HG02571 (cell line): ENCODE measurements around the gene C9orf78.
"Not testable (repeated sequence)": the region's sequence is repeated elsewhere in the genome, so short reads cannot be mapped to it uniquely, and the experiment has no call there.

ENCODE experiments used
- ATAC-seq: cut with Tn5 transposase; IDR thresholded peaks from one replicate; pipeline ENCODE4 v1.9.1; 2021; ENCODE audit warnings: mild to moderate bottlenecking, moderate library complexity; ENCODE audit not compliant: unreplicated experiment

C9orf78 gene

GRCh38 chr9:129813661-129814060, 21.4 kb downstream of the C9orf78 start:
- no peak for ATAC-seq

- ATAC-seq, result no peak
Observed at GRCh38 chr9:129812385-129812784, 22.7 kb downstream of the C9orf78 start.

- no peak for ATAC-seq
Observed at GRCh38 chr9:129811967-129812363, 23.1 kb downstream of the C9orf78 start.

- no peak for ATAC-seq
Observed at GRCh38 chr9:129810788-129811187, 24.3 kb downstream of the C9orf78 start.

GRCh38 chr9:129810116-129810515, 25.0 kb downstream of the C9orf78 start:
- no peak for ATAC-seq

- ATAC-seq, result no peak
Observed at GRCh38 chr9:129809346-129809745, 25.7 kb downstream of the C9orf78 start.

- no peak for ATAC-seq
Observed at GRCh38 chr9:129806061-129806460, 29.0 kb downstream of the C9orf78 start.

GRCh38 chr9:129803676-129804060, 31.4 kb downstream of the C9orf78 start:
- ATAC-seq, result no peak

GRCh38 chr9:129802833-129803675, 32.0 kb downstream of the C9orf78 start, which contains the start of gene TOR1B:
TSS of gene TOR1B (plus strand) at chr9:129803184. CDS start at chr9:129803213, 29 bp downstream.
- ATAC-seq, result peak; percentile 88

- ATAC-seq, result no peak
Observed at GRCh38 chr9:129801504-129801903, 33.6 kb downstream of the C9orf78 start.

- ATAC-seq, result no peak
Observed at GRCh38 chr9:129798973-129799372, 36.1 kb downstream of the C9orf78 start.

- not testable (repeated sequence) for ATAC-seq
Observed at GRCh38 chr9:129796029-129796428, 39.0 kb downstream of the C9orf78 start.

- ATAC-seq, result no peak
Observed at GRCh38 chr9:129794549-129794948, 40.5 kb downstream of the C9orf78 start.

- no peak for ATAC-seq
Observed at GRCh38 chr9:129786481-129786880, 48.6 kb downstream of the C9orf78 start.

GRCh38 chr9:129785866-129786265, 49.2 kb downstream of the C9orf78 start:
- no peak for ATAC-seq

GRCh38 chr9:129784970-129785369, 50.1 kb downstream of the C9orf78 start:
- ATAC-seq, result not testable (repeated sequence)

- ATAC-seq, result no peak
Observed at GRCh38 chr9:129783516-129784361, 51.3 kb downstream of the C9orf78 start.

- ATAC-seq, result no peak
Observed at GRCh38 chr9:129781981-129782380, 53.1 kb downstream of the C9orf78 start.

GRCh38 chr9:129781131-129781530, 53.9 kb downstream of the C9orf78 start:
- ATAC-seq, result no peak

- ATAC-seq, result no peak
Observed at GRCh38 chr9:129779560-129780190, 55.4 kb downstream of the C9orf78 start.

GRCh38 chr9:129778469-129778868, 56.6 kb downstream of the C9orf78 start:
- ATAC-seq, result no peak
